ENCODE data around the gene APOL3. TPM values are rescaled to one million over a fixed set of nuclear protein-coding genes. Genes with fewer than 3 reads are reported as not detected.

The APOL3 gene
- total RNA-seq, 1 experiment from 2014 or later: not detected

GRCh38 chr22:36134182-36134581 lies 26.4 kb downstream of the APOL3 start:
- no peak for TF ChIP-seq CTCF (conservative IDR thresholded peaks at IDR 0.05; ENCODE audit: low read depth, low read length)
- TF ChIP-seq EZH2 (IDR thresholded peaks at IDR 0.05; ENCODE audit: low read length, unreplicated experiment): no peak
- no peak for TF ChIP-seq EZH2phosphoT487 (IDR thresholded peaks at IDR 0.05; ENCODE audit: borderline replicate concordance, low read length)
- H3K4me1 ChIP-seq (ENCODE audit: insufficient read depth, low read length): no peaks in the 10 kb centered on the region; the same call in 1 of the 2 replicates
- DNase-seq (no peak), ATAC-seq (no peak)
- H3K9me3 ChIP-seq (ENCODE audit: low read length): no peaks in the 10 kb centered on the region
- H4K20me1 ChIP-seq (ENCODE audit: low read length): no peaks in the 10 kb centered on the region
- intact Hi-C loops (cut with micrococcal nuclease): no loop called here
- ChIA-PET POLR2A (ENCODE audit: unreplicated experiment) (no interaction called here), CTCF (no interaction called here)
- no TSS peak for BruUV-seq (replicated peaks)
- H3K36me3 ChIP-seq (ENCODE audit: low read depth, low read length): no peaks in the 10 kb centered on the region
- no peak overlapping the region for H2AFZ ChIP-seq (ENCODE audit: low read length)
- 0 out of 2 replicates have a peak, but pooled peaks cover 9% of the 10 kb centered on the region for H3K27me3 ChIP-seq (ENCODE audit: low read length)
- H3K4me2 ChIP-seq (ENCODE audit: low read length): no peak overlapping the region
- H3K4me3 ChIP-seq (ENCODE audit: low read length): no peak overlapping the region
- H3K9me2 ChIP-seq (replicated peaks; ENCODE audit: low read length): no peaks in the 10 kb centered on the region
- no peaks in the 10 kb centered on the region for H3F3A ChIP-seq (ENCODE audit: low read length, unreplicated experiment)
- H3K9ac ChIP-seq (ENCODE audit: low read length): no peak overlapping the region
- H3K27ac ChIP-seq (ENCODE audit: low read length): no peak overlapping the region
- H3K79me2 ChIP-seq (ENCODE audit: low read length): no peaks in the 10 kb centered on the region

GRCh38 chr22:36131907-36132306 lies 28.6 kb downstream of the APOL3 start:
- no peak overlapping the region for H3K9ac ChIP-seq (ENCODE audit: low read length)
- DNase-seq: no peak
- no TSS peak for BruUV-seq (replicated peaks)
- H3K79me2 ChIP-seq (ENCODE audit: low read length): no peaks in the 10 kb centered on the region
- no peak for ATAC-seq
- H3K4me3 ChIP-seq (ENCODE audit: low read length): no peak overlapping the region
- POLR2A ChIA-PET (ENCODE audit: unreplicated experiment): no interaction called here
- no peak overlapping the region for H3K27ac ChIP-seq (ENCODE audit: low read length)
- no peaks in the 10 kb centered on the region for H4K20me1 ChIP-seq (ENCODE audit: low read length)
- intact Hi-C loops (cut with micrococcal nuclease): no loop called here
- CTCF ChIA-PET: no interaction called here
- TF ChIP-seq CTCF (conservative IDR thresholded peaks at IDR 0.05; ENCODE audit: low read depth, low read length) (no peak), EZH2phosphoT487 (IDR thresholded peaks at IDR 0.05; ENCODE audit: borderline replicate concordance, low read length) (no peak), EZH2 (IDR thresholded peaks at IDR 0.05; ENCODE audit: low read length, unreplicated experiment) (no peak)
- H3K9me3 ChIP-seq (ENCODE audit: low read length): no peaks in the 10 kb centered on the region
- no peaks in the 10 kb centered on the region for H3F3A ChIP-seq (ENCODE audit: low read length, unreplicated experiment)
- H3K36me3 ChIP-seq (ENCODE audit: low read depth, low read length): no peaks in the 10 kb centered on the region
- no peaks in the 10 kb centered on the region for H3K9me2 ChIP-seq (replicated peaks; ENCODE audit: low read length)
- H3K27me3 ChIP-seq (ENCODE audit: low read length): 0 out of 2 replicates have a peak, but pooled peaks cover 9% of the 10 kb centered on the region
- H3K4me1 ChIP-seq (ENCODE audit: insufficient read depth, low read length): no peaks in the 10 kb centered on the region; the same call in 1 of the 2 replicates
- no peak overlapping the region for H2AFZ ChIP-seq (ENCODE audit: low read length)
- no peak overlapping the region for H3K4me2 ChIP-seq (ENCODE audit: low read length)

- BruUV-seq (replicated peaks): no TSS peak
- no peaks in the 10 kb centered on the region for H3F3A ChIP-seq (ENCODE audit: low read length, unreplicated experiment)
- POLR2A ChIA-PET (ENCODE audit: unreplicated experiment): no interaction called here
- no peaks in the 10 kb centered on the region for H3K9me2 ChIP-seq (replicated peaks; ENCODE audit: low read length)
- no peaks in the 10 kb centered on the region for H3K36me3 ChIP-seq (ENCODE audit: low read depth, low read length)
- ATAC-seq (no peak), DNase-seq (no peak)
- H3K4me3 ChIP-seq (ENCODE audit: low read length): no peak overlapping the region
- H3K9ac ChIP-seq (ENCODE audit: low read length): no peak overlapping the region
- no peaks in the 10 kb centered on the region for H3K79me2 ChIP-seq (ENCODE audit: low read length)
- H3K27me3 ChIP-seq (ENCODE audit: low read length): 0 out of 2 replicates have a peak, but pooled peaks cover 9% of the 10 kb centered on the region
- H4K20me1 ChIP-seq (ENCODE audit: low read length): no peaks in the 10 kb centered on the region
- intact Hi-C loops (cut with micrococcal nuclease): loop anchor here (10.0 kb wide), 1 partner anchor 285 kb away; no protein-coding TSS in a partner anchor
- no peak overlapping the region for H2AFZ ChIP-seq (ENCODE audit: low read length)
- no peak overlapping the region for H3K4me2 ChIP-seq (ENCODE audit: low read length)
- TF ChIP-seq EZH2 (IDR thresholded peaks at IDR 0.05; ENCODE audit: low read length, unreplicated experiment): no peak
- no peak for TF ChIP-seq EZH2phosphoT487 (IDR thresholded peaks at IDR 0.05; ENCODE audit: borderline replicate concordance, low read length)
- no peak for TF ChIP-seq CTCF (conservative IDR thresholded peaks at IDR 0.05; ENCODE audit: low read depth, low read length)
- CTCF ChIA-PET: no interaction called here
- no peaks in the 10 kb centered on the region; the same call in 1 of the 2 replicates for H3K4me1 ChIP-seq (ENCODE audit: insufficient read depth, low read length)
- H3K9me3 ChIP-seq (ENCODE audit: low read length): no peaks in the 10 kb centered on the region
- H3K27ac ChIP-seq (ENCODE audit: low read length): no peak overlapping the region
Measured at GRCh38 chr22:36129486-36130388, 30.8 kb downstream of the APOL3 start.
